ENCODE measurements around the gene TMEM131.

Gene TMEM131

GRCh38 chr2:97719362-97720155 lies 276.2 kb downstream of the TMEM131 start:
- POLR2A ChIA-PET (ENCODE audit: low non-redundant PET) = no interaction called here
- H3K27ac ChIP-seq = no peak overlapping the region
- CTCF ChIA-PET = interaction anchor here (0.7 kb wide), 1 partner anchor 748 kb away, joined by 3 read pairs; no protein-coding TSS in a partner anchor
- no peak for DNase-seq (ENCODE audit: low spot score)
- no peak for TF ChIP-seq CTCF (conservative IDR thresholded peaks at IDR 0.05; ENCODE audit: low read depth)

DNA sequence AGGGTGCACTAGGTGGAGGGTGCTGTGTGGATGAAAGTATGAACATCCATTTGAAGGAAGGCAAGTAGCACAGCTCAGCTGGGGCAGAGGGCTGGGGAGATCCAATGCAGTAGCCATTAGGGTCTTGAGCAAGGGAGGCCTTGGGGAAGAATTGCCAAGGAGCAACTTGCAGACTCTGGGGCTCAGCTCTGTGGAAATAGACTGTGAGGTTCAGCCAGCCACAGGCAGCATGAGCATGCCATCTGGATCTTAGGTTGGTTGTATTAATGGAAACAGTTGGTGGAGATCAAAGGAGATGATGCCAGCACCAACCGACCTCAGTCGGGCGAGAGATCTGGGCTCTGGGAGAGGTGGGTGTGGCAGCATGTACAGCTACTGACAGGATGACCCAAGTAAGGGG lies 276.8 kb downstream of the TMEM131 start:
- POLR2A ChIA-PET (ENCODE audit: low non-redundant PET) = no interaction called here
- CTCF ChIA-PET = interaction anchor here (0.7 kb wide), 1 partner anchor 749 kb away, joined by 3 read pairs; no protein-coding TSS in a partner anchor
- H3K27ac ChIP-seq = no peak overlapping the region
- no peak for DNase-seq (ENCODE audit: low spot score)
- TF ChIP-seq CTCF (conservative IDR thresholded peaks at IDR 0.05; ENCODE audit: low read depth) = no peak

GRCh38 chr2:97718051-97718882 lies 277.5 kb downstream of the TMEM131 start:
- H3K27ac ChIP-seq = no peak overlapping the region
- no peak for DNase-seq (ENCODE audit: low spot score)
- POLR2A ChIA-PET (ENCODE audit: low non-redundant PET) = no interaction called here
- CTCF ChIA-PET = interaction anchor here (0.7 kb wide), 1 partner anchor 749 kb away, joined by 3 read pairs; no protein-coding TSS in a partner anchor
- no peak for TF ChIP-seq CTCF (conservative IDR thresholded peaks at IDR 0.05; ENCODE audit: low read depth)

DNA sequence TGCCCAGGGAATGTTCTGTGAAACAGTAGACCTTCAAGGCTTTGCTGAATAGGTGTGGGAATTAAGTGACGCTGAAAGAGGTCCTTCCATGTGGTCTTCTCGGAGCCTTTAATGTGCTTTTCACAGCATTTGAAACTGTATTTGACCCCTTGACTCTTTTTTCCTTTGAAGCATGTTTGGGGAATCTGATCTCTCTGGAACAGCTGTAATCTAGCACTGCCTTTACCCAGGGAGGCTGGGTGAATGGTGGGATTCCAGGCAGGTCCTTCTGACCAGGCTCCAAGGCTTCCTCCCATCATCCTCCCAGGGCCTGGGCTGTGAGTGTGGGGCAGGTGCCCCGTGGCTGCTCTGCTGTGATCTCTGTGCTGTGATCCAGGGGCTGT lies 278.1 kb downstream of the TMEM131 start:
- POLR2A ChIA-PET (ENCODE audit: low non-redundant PET) = no interaction called here
- TF ChIP-seq CTCF (conservative IDR thresholded peaks at IDR 0.05; ENCODE audit: low read depth) = no peak
- CTCF ChIA-PET = interaction anchor here (0.6 to 0.7 kb wide), 2 partner anchors 24 to 32 kb away, joined by 3 to 4 read pairs; no protein-coding TSS in a partner anchor
- no peak for DNase-seq (ENCODE audit: low spot score)
- no peak overlapping the region for H3K27ac ChIP-seq

DNA sequence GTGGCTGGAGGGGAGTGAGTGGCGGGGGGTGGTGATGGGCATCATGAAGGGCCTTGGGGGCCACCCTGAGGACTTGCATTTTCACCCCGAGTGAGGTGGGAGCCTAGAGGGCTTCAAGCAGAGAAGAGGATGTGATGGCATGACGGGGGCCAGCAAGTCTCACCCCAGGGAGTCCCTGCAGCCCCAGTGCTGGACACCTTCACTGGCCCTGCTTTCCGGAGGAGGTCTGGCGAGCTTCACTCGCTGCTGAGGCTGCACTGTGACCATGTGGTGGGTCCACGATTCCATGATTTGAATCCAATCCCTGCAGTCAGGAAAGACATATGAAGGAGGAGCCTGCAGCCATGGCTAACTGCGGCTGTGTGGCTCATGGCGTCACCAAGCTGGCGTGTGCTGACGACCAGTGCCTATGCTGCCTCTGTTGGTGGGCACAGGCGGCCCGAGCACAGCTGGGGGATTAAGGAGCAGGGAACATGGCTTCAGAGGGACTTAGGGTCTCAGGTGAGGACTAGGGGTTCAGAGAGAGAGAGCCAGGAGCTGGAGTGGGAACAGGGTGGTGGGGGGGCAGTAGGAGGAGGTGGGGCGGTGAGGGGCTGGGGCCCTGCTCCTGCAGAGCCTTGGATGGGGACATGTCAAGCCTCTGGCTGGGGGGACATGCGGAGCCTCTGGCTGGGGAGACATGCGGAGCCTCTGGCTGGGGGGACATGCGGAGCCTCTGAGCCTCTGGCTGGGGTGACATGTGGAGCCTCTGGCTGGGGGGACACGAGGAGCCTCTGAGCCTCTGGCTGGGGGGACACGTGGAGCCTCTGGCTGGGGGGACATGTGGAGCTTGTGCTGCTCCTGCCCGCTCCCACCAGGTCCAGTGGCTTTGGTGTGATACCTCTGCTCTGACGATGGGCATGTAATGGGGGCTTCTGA lies 278.8 kb downstream of the TMEM131 start:
- POLR2A ChIA-PET (ENCODE audit: low non-redundant PET) = no interaction called here
- H3K27ac ChIP-seq = no peak overlapping the region
- CTCF ChIA-PET = interaction anchor here (0.6 to 0.7 kb wide), 2 partner anchors 25 to 33 kb away, joined by 3 to 4 read pairs; no protein-coding TSS in a partner anchor
- no peak for TF ChIP-seq CTCF (conservative IDR thresholded peaks at IDR 0.05; ENCODE audit: low read depth)
- no peak for DNase-seq (ENCODE audit: low spot score)

Data from RWPE1 (cell line).